MCF 10A (cell line): ENCODE results near the gene EIF4B. TPM values are rescaled to one million over a fixed set of nuclear protein-coding genes. Genes with fewer than 3 reads are reported as not detected.

Source experiments
- BruUV-seq: library from RNA; stranded (reverse); fragments of 400-500 nt; replicated peaks from 2 replicates; lab custom pipeline; 2021; lab: Mats Ljungman, UMichigan
- CTCF ChIA-PET: fragments of 300-600 bp; sonication (Branson Sonifier 250); formaldehyde crosslinking; extraction: SDS; loops from one replicate; lab custom pipeline; 2021; ENCODE audit warnings: antibody characterized with exemption, inconsistent platforms; lab: Yijun Ruan, JAX
- POLR2A ChIA-PET: fragments of 300-600, 350-650 bp; sonication (Branson Sonifier 250); formaldehyde crosslinking; extraction: SDS; loops from one replicate; lab custom pipeline; 2020; ENCODE audit warnings: antibody characterized with exemption, inconsistent platforms; lab: Yijun Ruan, JAX
- DNase-seq: peaks from one replicate; pipeline ENCODE4 v3.0.0-alpha.2; 2018; ENCODE audit not compliant: unreplicated experiment
- H3K27ac Mint-ChIP-seq: one replicate; pipeline ENCODE4 v1.8.0; 2022; ENCODE audit warnings: mild to moderate bottlenecking, low read depth, mixed read lengths; ENCODE audit not compliant: unreplicated experiment
- H3K27me3 Mint-ChIP-seq: one replicate; pipeline ENCODE4 v1.8.0; 2022; ENCODE audit warnings: mixed read lengths; ENCODE audit not compliant: insufficient read depth, unreplicated experiment
- H3K36me3 Mint-ChIP-seq: one replicate; pipeline ENCODE4 v1.8.0; 2022; ENCODE audit warnings: mild to moderate bottlenecking, moderate library complexity, mixed read lengths; ENCODE audit not compliant: insufficient read depth, unreplicated experiment
- H3K4me1 Mint-ChIP-seq: one replicate; pipeline ENCODE4 v1.8.0; 2022; ENCODE audit warnings: mixed read lengths; ENCODE audit not compliant: insufficient read depth, unreplicated experiment
- H3K4me3 Mint-ChIP-seq: one replicate; pipeline ENCODE4 v1.8.0; 2022; ENCODE audit warnings: mild to moderate bottlenecking, moderate library complexity, mixed read lengths; ENCODE audit not compliant: unreplicated experiment
- H3K9me3 Mint-ChIP-seq: one replicate; pipeline ENCODE4 v1.8.0; 2022; ENCODE audit warnings: mixed read lengths; ENCODE audit not compliant: unreplicated experiment
- CTCF ChIP-seq: fragments of 200-600 bp; IDR thresholded peaks from one replicate; pipeline ENCODE4 v1.8.0; 2022; ENCODE audit warnings: antibody characterized with exemption, mild to moderate bottlenecking; ENCODE audit not compliant: unreplicated experiment
- intact Hi-C: fragments of 100-400 bp; cut with micrococcal nuclease; formaldehyde crosslinking; loops from 2 replicates; pipeline ENCODE4 v1.14.1; 2022
- total RNA-seq: library from RNA; stranded (reverse); gene quantifications from 2 replicates; pipeline ENCODE4 v1.2.3, GENCODE V29; 2022

Gene EIF4B
- total RNA-seq, 1 experiment from 2014 or later, result 658 TPM

DNA sequence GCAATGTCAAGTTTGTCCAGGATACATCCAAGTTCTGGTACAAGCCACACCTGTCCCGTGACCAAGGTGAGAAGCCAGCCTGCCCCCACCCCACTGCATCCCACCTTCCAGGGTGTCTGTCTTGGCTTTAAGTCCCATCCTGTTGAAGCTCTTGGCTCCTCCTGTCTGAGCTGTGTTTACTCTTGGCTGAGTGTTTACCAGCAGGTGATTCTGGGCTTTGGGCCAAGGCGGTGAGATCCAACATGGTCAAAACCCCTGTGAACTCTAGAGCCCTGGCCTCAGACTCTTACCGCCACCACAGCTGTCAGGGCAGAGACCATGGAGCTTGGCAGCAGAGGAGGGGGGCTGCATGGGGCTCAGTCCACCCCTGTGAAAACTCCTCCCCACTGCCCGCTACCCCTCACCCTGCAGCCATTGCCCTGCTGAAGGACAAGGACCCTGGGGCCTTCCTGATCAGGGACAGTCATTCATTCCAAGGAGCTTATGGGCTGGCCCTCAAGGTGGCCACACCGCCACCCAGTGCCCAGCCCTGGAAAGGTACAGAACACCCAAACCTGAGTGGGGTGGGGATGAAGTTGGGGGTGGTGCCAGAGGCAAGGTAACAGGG lies 55.3 kb downstream of the EIF4B start:
- Mint-ChIP-seq H3K4me3 (no peak overlapping the region), H3K36me3 (peaks cover 46% of the 10 kb centered on the region), H3K27me3 (no peaks in the 10 kb centered on the region), H3K9me3 (no peaks in the 10 kb centered on the region), H3K27ac (no peak overlapping the region), H3K4me1 (peaks cover 11% of the 10 kb centered on the region)
- TF ChIP-seq CTCF, result peak; percentile 26
- ChIA-PET CTCF (interaction anchor here (0.6 to 15.4 kb wide), 7 partner anchors 8 to 259 kb away, joined by 3 to 267 read pairs (median 4); partner anchors contain the start of genes IGFBP6, SOAT2 and SPRYD3), POLR2A (interaction anchor here (0.7 to 1.6 kb wide), 5 partner anchors 13 to 379 kb away, joined by 3 to 5 read pairs (median 4); no protein-coding TSS in a partner anchor)
- BruUV-seq, result no TSS peak
- intact Hi-C loops, result no loop called here
- DNase-seq, result peak; percentile 69

DNA sequence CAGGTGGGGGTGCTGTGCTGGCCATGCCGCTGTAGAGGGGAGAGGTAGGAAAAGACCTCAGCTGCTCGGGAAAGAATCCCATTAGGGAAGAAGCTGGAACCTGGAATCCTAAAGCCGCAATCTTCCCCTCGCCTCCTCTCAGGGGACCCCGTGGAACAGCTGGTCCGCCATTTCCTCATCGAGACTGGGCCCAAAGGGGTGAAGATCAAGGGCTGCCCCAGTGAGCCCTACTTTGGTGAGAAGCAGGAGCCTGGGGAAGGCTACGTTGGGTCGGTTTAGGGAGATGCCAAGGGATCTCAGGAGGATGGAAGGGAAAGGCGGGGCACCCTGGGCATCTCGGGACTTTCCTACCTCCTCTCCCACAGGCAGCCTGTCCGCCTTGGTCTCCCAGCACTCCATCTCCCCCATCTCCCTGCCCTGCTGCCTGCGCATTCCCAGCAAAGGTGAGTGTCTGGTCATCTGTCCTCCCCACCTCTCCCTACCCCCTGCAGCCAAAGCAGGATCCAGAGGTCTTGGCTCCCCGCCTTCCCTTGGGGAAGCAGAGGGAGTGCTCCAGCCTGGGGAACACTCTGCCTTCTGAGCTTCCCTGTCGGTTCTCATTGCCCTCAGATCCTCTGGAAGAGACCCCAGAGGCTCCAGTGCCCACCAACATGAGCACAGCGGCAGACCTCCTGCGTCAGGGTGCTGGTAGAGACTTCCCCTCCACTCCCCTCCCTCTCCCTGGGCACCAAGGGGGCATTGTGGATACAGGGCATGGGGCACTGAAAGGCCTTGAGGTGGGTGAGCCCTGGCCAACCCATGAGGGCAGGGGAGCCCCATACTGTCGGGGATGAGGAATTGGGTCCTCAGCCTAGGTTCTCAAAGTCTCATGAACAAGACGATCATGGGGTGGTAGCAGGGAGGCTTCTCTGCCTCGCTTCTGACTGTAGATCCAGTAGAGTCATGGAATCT lies 56.0 kb downstream of the EIF4B start:
- H3K27ac Mint-ChIP-seq, result no peak overlapping the region
- no peaks in the 10 kb centered on the region for H3K9me3 Mint-ChIP-seq
- no peaks in the 10 kb centered on the region for H3K27me3 Mint-ChIP-seq
- H3K4me3 Mint-ChIP-seq, result no peak overlapping the region
- no peak for DNase-seq
- ChIA-PET POLR2A (interaction anchor here (0.7 to 1.6 kb wide), 6 partner anchors 7 to 226 kb away, joined by 3 to 6 read pairs (median 4); no protein-coding TSS in a partner anchor), CTCF (interaction anchor here (0.7 to 15.4 kb wide), 5 partner anchors 9 to 178 kb away, joined by 3 to 267 read pairs (median 18); partner anchors contain the start of genes IGFBP6, SOAT2 and SPRYD3)
- peaks cover 54% of the 10 kb centered on the region for H3K36me3 Mint-ChIP-seq
- peaks cover 11% of the 10 kb centered on the region for H3K4me1 Mint-ChIP-seq
- no peak for TF ChIP-seq CTCF
- no TSS peak for BruUV-seq
- intact Hi-C loops, result no loop called here

DNA sequence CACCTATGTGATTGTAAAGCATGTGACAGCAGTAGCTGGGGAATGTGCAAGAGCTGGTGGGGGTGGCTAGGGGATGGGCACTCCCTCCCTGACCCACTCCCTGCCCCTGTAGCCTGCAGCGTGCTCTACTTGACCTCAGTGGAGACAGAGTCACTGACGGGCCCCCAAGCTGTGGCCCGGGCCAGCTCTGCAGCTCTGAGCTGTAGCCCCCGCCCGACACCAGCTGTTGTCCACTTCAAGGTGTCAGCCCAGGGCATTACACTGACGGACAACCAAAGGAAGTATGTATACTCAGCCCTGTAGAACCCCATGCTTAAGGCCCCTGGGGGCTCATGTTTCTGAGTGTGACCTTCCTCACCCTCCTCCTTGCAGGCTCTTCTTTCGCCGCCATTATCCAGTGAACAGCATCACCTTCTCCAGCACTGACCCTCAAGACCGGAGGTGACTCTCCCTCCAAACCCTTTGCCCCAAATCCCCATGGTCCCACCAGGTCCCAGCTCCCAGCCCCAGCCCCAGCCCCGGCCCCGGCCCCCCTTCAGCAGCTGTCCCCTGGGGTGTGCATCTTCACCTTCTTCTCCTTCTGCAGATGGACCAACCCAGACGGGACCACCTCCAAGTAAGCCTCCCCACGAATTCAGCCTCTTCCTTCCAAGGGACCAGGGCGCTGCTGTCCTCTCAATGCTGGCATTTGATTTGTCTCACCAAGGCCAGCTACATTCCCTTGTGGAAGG lies 56.9 kb downstream of the EIF4B start:
- Mint-ChIP-seq H3K4me3 (no peak overlapping the region), H3K9me3 (no peaks in the 10 kb centered on the region), H3K4me1 (peaks cover 11% of the 10 kb centered on the region), H3K27me3 (no peaks in the 10 kb centered on the region), H3K27ac (no peak overlapping the region), H3K36me3 (peaks cover 62% of the 10 kb centered on the region)
- no peak for DNase-seq
- no TSS peak for BruUV-seq
- intact Hi-C loops, result no loop called here
- no peak for TF ChIP-seq CTCF
- CTCF ChIA-PET, result interaction anchor here (0.7 to 15.4 kb wide), 4 partner anchors 9 to 97 kb away, joined by 3 to 267 read pairs (median 52); partner anchors contain the start of genes IGFBP6, SOAT2 and SPRYD3
- POLR2A ChIA-PET, result interaction anchor here (1.0 to 2.0 kb wide), 4 partner anchors 8 to 37 kb away, joined by 3 to 6 read pairs (median 5); no protein-coding TSS in a partner anchor
